ENCODE results near the gene AGBL4.

AGBL4 gene

GRCh38 chr1:48558366-48558765 lies 1465.4 kb downstream of the AGBL4 start:
- no peaks in the 10 kb centered on the region for H3K4me1 Mint-ChIP-seq
- no peak for DNase-seq
- no peak overlapping the region for H3K27ac Mint-ChIP-seq
- no peak for ATAC-seq
- H3K27me3 Mint-ChIP-seq: peaks cover 13% of the 10 kb centered on the region
- H3K9me3 Mint-ChIP-seq: no peaks in the 10 kb centered on the region
- no peak overlapping the region for H3K4me3 Mint-ChIP-seq

GRCh38 chr1:48556186-48556850 lies 1467.4 kb downstream of the AGBL4 start:
- Mint-ChIP-seq H3K27me3 (peaks cover 13% of the 10 kb centered on the region), H3K27ac (no peak overlapping the region), H3K4me3 (no peak overlapping the region), H3K4me1 (no peaks in the 10 kb centered on the region), H3K9me3 (no peaks in the 10 kb centered on the region)
- DNase-seq: no peak
- ATAC-seq: no peak

- H3K27ac Mint-ChIP-seq: no peak overlapping the region
- no peak for DNase-seq
- ATAC-seq: no peak
- no peak overlapping the region for H3K4me3 Mint-ChIP-seq
- H3K27me3 Mint-ChIP-seq: peaks cover 13% of the 10 kb centered on the region
- H3K4me1 Mint-ChIP-seq: no peaks in the 10 kb centered on the region
- H3K9me3 Mint-ChIP-seq: no peaks in the 10 kb centered on the region
Measured at GRCh38 chr1:48555271-48555670, 1468.5 kb downstream of the AGBL4 start.

GRCh38 chr1:48552903-48553606 lies 1470.7 kb downstream of the AGBL4 start:
- no peak for ATAC-seq
- H3K4me3 Mint-ChIP-seq: no peak overlapping the region

GRCh38 chr1:48552420-48552819 lies 1471.3 kb downstream of the AGBL4 start:
- Mint-ChIP-seq H3K27me3 (peaks cover 6% of the 10 kb centered on the region), H3K27ac (no peak overlapping the region), H3K4me1 (no peaks in the 10 kb centered on the region), H3K9me3 (no peaks in the 10 kb centered on the region), H3K4me3 (no peak overlapping the region)
- DNase-seq: peak in 1 of 2 donors; percentile 13
- ATAC-seq: peak; percentile 43

More at GRCh38 chr1:48552903-48553606, 1470.7 kb downstream of the AGBL4 start:
- DNase-seq: no peak
- Mint-ChIP-seq H3K4me1 (no peaks in the 10 kb centered on the region), H3K27ac (peak overlapping the region in 1 of 2 donors; percentile 14), H3K27me3 (peaks cover 6% of the 10 kb centered on the region), H3K9me3 (no peaks in the 10 kb centered on the region)

GRCh38 chr1:48548985-48549384 lies 1474.8 kb downstream of the AGBL4 start:
- no peak overlapping the region for H3K4me3 Mint-ChIP-seq
- DNase-seq (no peak), ATAC-seq (no peak)
- no peaks in the 10 kb centered on the region for H3K9me3 Mint-ChIP-seq
- H3K27me3 Mint-ChIP-seq: peaks cover 6% of the 10 kb centered on the region
- H3K27ac Mint-ChIP-seq: no peak overlapping the region
- H3K4me1 Mint-ChIP-seq: no peaks in the 10 kb centered on the region

- no peak for ATAC-seq
- no peaks in the 10 kb centered on the region for H3K4me1 Mint-ChIP-seq
- peaks cover 12% of the 10 kb centered on the region for H3K27me3 Mint-ChIP-seq
- no peak overlapping the region for H3K4me3 Mint-ChIP-seq
- H3K9me3 Mint-ChIP-seq: no peaks in the 10 kb centered on the region
- no peak overlapping the region for H3K27ac Mint-ChIP-seq
- DNase-seq: no peak
Measured at GRCh38 chr1:48547561-48548220, 1476.1 kb downstream of the AGBL4 start.

GRCh38 chr1:48543854-48544253 lies 1479.9 kb downstream of the AGBL4 start:
- ATAC-seq (no peak), DNase-seq (no peak)
- peaks cover 12% of the 10 kb centered on the region for H3K27me3 Mint-ChIP-seq
- H3K4me3 Mint-ChIP-seq: no peak overlapping the region
- no peak overlapping the region for H3K27ac Mint-ChIP-seq
- H3K9me3 Mint-ChIP-seq: no peaks in the 10 kb centered on the region
- H3K4me1 Mint-ChIP-seq: no peaks in the 10 kb centered on the region

GRCh38 chr1:48540587-48540986 lies 1483.2 kb downstream of the AGBL4 start:
- H3K27ac Mint-ChIP-seq: no peak overlapping the region
- peaks cover 21% of the 10 kb centered on the region for H3K27me3 Mint-ChIP-seq

GRCh38 chr1:48536477-48536876 lies 1487.3 kb downstream of the AGBL4 start:
- Mint-ChIP-seq H3K4me1 (no peaks in the 10 kb centered on the region), H3K9me3 (no peaks in the 10 kb centered on the region), H3K27ac (no peak overlapping the region), H3K4me3 (no peak overlapping the region), H3K27me3 (peaks cover 42% of the 10 kb centered on the region)
- no peak for ATAC-seq
- no peak for DNase-seq

More at GRCh38 chr1:48540587-48540986, 1483.2 kb downstream of the AGBL4 start:
- DNase-seq (no peak), ATAC-seq (no peak)
- Mint-ChIP-seq H3K4me1 (no peaks in the 10 kb centered on the region), H3K9me3 (no peaks in the 10 kb centered on the region), H3K4me3 (no peak overlapping the region)

GRCh38 chr1:48532976-48533375 lies 1490.8 kb downstream of the AGBL4 start:
- no peak overlapping the region for H3K4me3 Mint-ChIP-seq
- H3K4me1 Mint-ChIP-seq: no peaks in the 10 kb centered on the region
- H3K27ac Mint-ChIP-seq: no peak overlapping the region
- H3K27me3 Mint-ChIP-seq: peaks cover 62% of the 10 kb centered on the region
- H3K9me3 Mint-ChIP-seq: no peaks in the 10 kb centered on the region
- ATAC-seq (no peak), DNase-seq (no peak)

GRCh38 chr1:48530727-48531351 lies 1492.9 kb downstream of the AGBL4 start:
- peak; percentile 46 to 56 for DNase-seq
- no peak overlapping the region for H3K27ac Mint-ChIP-seq
- no peak overlapping the region for H3K4me3 Mint-ChIP-seq
- H3K9me3 Mint-ChIP-seq: no peaks in the 10 kb centered on the region
- peaks cover 57% of the 10 kb centered on the region for H3K27me3 Mint-ChIP-seq
- no peaks in the 10 kb centered on the region for H3K4me1 Mint-ChIP-seq
- peak; percentile 68 for ATAC-seq

GRCh38 chr1:48527051-48527450 lies 1496.7 kb downstream of the AGBL4 start:
- DNase-seq: no peak
- Mint-ChIP-seq H3K27me3 (peaks cover 35% of the 10 kb centered on the region), H3K4me1 (no peaks in the 10 kb centered on the region), H3K4me3 (no peak overlapping the region), H3K27ac (no peak overlapping the region), H3K9me3 (no peaks in the 10 kb centered on the region)
- ATAC-seq: no peak

- H3K4me3 Mint-ChIP-seq: no peak overlapping the region
- ATAC-seq (no peak), DNase-seq (no peak)
- no peaks in the 10 kb centered on the region for H3K4me1 Mint-ChIP-seq
- H3K27ac Mint-ChIP-seq: no peak overlapping the region
- H3K9me3 Mint-ChIP-seq: no peaks in the 10 kb centered on the region
- H3K27me3 Mint-ChIP-seq: peaks cover 43% of the 10 kb centered on the region
Measured at GRCh38 chr1:48526008-48526710, 1497.6 kb downstream of the AGBL4 start.

GRCh38 chr1:48524892-48525467 lies 1498.8 kb downstream of the AGBL4 start:
- Mint-ChIP-seq H3K4me1 (no peaks in the 10 kb centered on the region), H3K27ac (no peak overlapping the region), H3K9me3 (no peaks in the 10 kb centered on the region), H3K27me3 (peaks cover 45% of the 10 kb centered on the region), H3K4me3 (no peak overlapping the region)
- ATAC-seq (no peak), DNase-seq (no peak)

Measured in stimulated activated naive CD8-positive, alpha-beta T cell treated with anti-CD3 and anti-CD28 coated beads, Interleukin-15, amount 100 ng/mL, for 72 hours (primary cell).